Cortex of kidney (tissue), 1 donor: ENCODE measurements around the gene MAPK4.

Source experiments
- DNase-seq: peaks from one replicate; lab custom pipeline; 2025; lab: John Stamatoyannopoulos, UW

Gene MAPK4

DNA sequence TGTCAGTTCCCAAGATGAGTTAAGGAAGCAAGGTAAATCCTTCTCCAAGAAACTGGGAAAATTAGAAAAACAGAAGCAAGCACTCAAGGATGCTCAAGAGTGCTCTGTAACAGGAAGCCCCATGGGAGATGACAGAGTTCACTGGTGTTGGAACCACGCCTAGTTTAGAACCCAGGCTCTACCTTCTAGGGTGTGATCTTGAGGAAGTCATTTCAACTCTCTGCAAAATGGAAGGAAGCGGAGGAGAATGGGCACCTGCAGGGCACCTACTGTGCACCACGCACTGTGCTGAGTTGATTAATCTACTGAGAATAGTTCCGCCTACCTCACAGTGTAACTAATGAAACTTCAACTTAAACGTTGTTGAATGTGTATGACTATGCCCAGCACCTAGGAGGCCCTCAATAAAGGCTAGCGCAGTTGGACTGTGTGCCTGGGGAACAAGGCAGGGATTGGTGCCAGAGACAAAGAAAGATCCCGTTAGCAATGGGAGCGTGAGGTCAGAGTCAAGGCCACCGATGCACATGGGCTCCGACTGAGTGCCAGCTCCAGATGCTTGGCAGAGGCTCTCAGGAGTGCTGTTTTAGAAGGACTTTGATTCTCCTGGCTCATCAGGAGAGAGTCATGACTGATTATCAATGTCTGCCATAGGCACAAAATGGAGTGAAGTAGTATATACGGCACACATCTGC lies 93.7 kb downstream of the MAPK4 start:
- DNase-seq, result no peak

DNA sequence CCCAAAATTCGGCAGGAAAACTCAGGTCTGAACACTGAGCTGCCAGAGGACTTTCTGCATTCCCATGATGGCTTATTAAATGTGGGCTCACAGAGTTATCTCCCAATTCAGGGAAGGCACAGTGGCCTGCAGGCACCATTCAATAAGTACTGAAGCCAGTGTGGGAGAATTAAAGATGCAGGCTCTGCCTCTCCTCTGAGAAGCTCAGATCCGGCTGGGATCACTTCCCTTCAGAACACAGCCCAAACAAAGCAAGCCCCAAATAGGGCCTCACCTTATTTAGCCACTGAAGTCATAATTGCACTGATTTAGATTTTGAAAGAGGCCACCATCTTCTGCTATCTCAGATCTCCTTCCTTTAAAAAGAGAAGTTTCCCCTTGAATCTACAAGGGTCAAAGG lies 94.3 kb downstream of the MAPK4 start:
- DNase-seq, result no peak

DNA sequence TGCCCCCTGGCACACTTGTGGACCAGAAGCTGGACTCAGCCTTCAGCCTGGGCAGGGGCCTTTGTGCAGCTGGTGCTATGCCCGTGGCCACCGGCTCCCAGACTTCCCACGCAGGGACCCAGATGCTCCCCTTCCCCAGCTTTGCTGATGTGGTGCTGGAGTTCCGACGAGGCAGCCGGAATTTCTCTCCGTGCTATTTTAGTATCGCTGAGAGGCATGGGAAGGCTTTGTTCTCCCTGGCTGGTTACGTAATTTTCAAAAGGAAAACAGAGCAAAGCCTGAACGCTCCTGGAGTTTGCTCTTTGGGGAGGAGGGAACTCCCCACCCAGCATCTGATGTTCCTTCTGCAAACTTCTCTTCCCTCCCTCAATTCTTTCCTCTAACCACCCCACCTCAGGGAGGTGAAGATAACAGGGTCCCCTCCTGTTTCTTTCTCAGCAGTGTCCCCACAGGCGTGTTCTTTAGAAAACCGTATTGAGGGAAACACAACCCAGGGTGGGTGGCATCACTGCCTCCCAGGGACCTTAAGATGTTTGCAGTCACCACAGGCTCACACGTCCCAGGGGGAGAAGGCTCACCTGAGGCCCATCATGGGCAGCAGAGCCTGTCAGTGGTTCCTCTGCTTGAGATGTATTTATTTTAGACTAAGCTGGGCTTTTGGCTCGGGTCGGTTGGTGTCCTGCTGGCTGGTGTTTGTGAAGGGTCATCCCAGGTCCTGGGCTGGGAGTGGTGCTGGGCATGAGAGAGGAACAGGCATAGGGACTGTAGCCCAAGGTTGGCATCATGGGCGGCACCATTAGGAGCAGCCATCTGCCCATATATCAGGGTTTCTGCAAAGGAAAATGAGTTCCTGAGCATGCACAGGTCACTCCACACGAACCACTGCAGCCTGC lies 95.0 kb downstream of the MAPK4 start:
- no peak for DNase-seq

DNA sequence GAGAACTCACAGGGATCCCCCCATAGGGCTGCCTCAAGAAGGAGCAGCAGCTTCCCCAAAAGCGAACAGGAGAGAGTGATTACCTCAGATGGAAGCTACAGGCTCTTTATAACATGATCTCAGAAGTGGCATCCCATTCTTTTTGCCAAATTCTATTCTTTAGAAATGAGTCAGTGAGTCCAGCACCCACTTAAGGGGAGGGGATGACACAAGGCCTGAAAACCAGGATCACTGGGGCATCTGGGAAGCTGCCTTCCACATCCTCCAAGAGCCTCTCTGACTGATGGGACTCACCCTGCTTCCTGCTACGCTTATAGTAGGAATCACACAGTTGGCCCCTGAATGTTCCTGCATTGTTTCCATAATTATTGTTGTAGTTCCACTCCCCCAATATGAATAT lies 96.5 kb downstream of the MAPK4 start:
- DNase-seq, result no peak

DNA sequence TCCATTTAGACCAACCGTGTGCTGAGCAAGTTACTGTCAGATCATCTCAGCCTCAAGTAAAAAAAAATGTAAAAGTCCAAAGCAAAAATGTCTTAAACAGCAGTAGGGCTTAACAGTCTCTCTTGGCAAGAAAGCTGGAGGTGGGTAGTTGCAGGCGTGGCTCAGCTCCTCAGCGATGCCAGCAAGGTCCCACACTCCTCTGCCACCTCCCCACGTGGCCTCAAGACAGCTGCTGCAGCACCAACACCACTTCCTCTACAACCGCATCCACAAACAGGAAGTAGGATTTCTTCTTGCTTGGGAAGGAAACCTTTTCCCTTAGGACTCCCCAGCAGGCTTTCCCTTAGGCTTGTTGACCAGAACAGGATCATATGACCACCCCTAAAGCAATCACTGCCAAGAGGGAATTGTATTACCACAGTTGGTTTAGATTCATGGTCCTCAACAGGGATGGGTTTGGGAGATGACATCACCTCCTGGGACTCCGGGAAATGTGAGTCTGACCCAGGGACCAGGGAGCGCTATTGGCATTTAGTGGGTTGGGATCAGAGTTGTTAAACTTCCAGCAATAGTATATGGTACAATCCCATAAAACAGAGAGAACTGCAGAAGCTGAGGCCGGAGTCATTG lies 97.1 kb downstream of the MAPK4 start:
- no peak for DNase-seq

DNA sequence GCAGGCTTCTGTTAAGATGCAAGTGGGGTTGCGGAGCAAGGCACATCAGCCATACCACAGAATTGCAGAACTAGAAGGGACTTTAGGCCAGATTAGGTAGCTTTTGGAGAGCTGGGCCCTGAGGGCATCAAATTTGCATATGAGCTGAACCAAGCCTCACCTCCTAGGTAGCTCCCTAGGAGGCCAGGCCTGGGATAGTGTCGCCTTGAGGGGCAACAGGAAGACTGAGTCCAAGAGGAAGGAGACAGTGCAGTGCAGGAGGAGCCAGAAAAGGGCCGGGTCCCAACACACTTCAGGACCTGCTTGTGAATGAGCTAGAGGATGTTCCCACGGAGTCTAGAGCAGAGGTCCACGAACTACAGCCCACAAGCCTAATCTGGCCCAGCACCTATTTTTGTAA lies 98.7 kb downstream of the MAPK4 start:
- DNase-seq, result no peak

DNA sequence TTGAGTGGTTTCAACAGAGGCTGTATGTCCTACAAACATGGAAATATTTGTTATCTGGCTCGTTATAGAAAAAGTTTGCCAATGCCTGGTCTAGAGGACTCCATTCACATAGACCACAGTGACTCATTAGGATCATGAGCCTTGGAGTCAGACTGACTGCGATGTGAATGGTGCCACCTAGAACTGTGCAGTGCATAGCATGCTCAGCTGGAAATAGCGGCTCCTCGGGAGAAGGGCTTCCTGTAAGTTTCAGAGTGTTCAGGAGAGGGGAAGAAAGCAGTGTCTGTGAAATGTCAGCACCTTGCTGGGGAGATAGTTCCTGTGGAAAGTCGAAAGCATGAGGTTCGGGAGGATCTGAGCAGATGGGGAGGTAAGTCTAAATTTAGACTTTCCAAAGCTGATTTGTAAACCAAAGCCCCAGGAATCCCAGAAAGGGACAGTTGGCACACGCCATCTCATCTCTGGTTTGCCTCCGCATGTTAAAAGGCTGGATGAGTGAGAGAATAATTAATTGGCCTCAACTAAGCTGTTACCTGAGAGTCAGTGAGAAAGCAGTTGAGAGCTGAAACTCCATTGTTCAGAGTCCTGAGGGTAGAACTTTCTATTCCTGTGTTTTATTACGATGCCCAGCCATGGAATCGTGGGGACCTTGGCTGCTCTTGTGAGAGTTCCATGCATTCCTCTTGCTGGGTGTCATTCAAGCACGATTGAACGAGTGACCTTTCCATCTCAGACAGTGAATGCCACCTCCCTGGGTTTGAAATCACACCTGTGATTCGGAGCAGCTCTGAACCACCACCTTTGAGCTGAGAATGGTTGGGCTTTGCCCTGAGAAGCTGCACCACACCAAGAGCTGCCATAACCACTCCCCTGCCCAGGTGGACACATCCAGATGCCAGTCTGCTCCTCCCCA lies 99.5 kb downstream of the MAPK4 start:
- DNase-seq, result no peak

DNA sequence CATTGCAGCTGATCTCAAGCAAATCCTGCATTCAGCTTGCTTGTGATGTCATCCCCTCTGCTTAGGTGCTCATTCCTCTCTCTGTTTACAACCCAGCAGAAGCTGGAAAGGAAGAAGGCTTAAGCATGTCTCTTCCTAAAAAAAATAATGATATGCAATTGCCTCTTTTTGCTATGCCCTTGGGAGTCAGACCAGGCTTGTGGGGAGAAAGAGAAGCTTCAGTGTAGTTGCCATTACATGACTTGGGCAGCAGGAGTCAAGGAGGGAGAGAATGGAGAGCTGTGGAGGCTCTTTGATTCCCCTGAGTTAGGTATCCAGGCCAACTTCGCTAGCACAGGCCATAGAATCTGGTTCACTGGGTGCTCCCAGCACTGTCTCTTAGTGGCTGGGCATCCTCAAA lies 101.1 kb downstream of the MAPK4 start:
- DNase-seq, result no peak

DNA sequence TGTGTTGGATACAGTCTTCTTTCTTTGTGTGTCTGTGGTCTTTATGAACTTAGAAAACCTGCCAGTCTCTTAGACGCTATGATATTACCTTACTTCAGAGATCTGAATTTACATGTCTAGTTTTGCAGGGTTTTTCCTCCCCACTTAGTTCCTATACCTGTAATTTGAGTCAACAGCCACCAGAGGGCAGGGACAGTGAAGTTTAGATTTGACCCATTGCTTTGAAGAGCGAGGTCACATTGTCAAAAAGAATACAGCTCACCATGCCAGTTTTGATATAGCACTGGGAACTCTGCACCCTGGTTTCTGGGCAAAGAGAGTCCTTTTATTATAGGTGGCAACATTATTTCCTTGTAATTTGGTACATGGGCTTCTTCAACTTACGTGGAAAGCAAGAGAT lies 102.3 kb downstream of the MAPK4 start:
- no peak for DNase-seq

DNA sequence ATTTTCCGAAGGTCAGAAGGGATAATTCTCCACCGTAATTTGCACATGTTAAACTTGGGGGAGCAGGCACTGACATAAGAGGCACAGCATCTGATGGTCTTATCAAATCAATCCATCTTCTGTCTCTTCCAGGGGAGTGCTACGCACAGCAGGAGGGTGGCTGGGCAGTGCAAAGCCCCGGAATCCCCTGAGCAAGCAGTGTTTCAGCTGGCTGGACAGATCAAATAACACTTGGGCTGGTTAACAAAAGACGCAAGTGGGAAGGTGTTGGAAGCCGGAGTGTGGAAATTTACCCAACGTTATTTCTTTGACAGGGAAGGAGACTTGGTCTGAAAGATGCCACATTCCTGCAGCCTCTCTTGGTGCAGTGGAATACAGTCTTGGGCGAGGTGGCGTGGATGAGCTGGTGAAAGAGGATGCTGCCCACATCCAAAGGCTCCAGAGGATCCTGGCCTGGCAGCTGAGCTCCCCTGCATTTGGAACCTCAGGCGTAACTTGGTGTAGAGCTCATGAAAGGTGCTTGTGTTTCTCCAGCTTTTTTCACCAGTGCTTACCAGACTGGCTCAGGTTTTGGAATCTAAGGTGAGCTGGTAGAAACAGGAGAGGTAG lies 103.0 kb downstream of the MAPK4 start:
- no peak for DNase-seq

DNA sequence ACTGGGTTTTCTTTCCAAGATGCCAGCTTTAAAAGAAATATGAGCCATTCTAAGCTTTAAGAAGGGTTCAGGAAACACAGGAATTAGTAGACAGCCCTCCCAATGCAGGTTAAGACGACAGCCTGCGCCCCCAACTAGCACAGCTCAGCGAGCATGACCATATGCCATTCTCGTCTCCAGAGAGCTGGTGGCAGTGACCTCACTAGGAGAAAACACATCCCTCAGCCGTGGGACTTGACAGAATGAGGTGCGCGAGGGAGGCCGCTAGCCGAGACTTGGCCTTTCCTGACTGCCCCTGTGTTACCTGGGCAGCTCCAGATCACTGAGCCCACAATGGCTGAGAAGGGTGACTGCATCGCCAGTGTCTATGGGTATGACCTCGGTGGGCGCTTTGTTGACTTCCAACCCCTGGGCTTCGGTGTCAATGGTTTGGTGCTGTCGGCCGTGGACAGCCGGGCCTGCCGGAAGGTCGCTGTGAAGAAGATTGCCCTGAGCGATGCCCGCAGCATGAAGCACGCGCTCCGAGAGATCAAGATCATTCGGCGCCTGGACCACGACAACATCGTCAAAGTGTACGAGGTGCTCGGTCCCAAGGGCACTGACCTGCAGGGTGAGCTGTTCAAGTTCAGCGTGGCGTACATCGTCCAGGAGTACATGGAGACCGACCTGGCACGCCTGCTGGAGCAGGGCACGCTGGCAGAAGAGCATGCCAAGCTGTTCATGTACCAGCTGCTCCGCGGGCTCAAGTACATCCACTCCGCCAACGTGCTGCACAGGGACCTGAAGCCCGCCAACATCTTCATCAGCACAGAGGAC lies 103.9 kb downstream of the MAPK4 start:
- no peak for DNase-seq

DNA sequence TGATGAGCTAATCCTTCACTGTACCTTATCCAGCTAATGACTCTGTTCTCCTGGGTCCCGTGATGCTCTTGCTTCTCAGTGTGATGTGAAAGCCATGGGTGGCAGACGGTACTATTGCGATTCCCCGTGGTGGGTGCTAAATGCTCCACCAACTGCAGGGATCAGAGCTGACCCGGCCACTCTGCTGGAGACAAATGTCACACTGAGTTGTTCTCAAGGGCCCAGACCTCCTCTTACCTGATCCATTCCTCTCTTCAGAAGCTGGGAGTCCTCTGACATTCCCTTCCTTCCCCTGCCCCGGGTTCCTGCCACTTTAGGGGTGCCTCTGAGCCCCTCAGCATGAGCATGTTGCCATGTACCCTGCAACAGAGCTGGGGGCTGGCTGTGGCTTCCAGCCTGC lies 105.1 kb downstream of the MAPK4 start:
- no peak for DNase-seq

DNA sequence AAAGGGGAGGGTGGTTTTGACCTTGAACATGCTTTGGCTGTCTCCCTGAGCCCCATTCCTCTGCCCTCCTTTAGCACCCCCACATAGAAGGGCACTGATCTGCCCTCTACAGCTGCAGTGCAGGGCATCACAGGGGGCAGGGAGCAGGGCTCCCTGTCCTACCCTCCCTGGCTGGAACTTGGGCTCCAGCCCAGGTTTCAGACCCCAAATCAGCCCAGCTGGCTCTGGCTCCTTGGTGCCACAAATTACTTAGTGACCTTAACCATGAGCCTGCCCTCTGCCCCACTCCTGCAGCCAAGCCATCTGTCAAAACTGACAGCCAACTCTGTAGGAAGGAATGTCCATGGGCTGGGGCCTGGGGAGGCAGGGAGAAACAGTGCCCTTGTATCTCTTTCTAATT lies 105.6 kb downstream of the MAPK4 start:
- no peak for DNase-seq

DNA sequence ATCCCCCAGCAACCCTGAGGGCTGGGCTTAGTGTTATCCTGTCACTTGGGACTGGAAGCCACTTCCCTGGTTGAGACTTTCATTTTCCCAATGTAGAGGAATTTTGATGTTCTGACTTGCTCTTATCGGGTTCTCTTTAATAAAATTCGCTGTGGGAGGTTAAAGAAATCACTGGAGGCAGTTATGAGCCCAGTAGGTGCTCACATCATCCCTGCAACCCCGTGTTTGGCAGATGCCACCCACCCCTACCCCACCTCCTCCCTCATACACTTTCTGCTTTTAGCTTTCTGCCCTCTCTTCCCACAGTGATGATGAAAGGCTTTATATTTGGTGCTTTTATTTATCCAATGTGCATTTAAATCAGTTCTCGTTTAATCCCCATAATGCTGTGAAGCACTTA lies 106.6 kb downstream of the MAPK4 start:
- DNase-seq, result no peak

DNA sequence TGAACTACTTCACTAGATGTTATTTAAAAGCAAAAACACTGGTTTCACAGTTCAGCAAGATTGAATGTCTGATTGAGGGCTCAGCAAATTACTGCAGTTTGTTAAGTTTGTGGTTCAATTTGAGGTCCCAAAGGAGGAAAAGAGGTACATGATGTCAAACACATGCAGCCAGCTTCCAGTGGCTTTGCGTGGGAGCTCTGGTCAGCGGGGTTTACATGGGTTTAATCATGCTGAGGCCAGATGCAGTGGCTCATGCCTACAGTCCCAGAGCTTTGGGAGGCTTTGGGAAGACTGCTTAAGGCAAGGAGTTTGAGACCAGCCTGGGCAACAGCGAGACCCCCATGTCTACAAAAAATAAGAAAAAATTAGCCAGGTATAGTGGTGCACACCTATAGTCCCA lies 111.5 kb downstream of the MAPK4 start:
- DNase-seq, result no peak

DNA sequence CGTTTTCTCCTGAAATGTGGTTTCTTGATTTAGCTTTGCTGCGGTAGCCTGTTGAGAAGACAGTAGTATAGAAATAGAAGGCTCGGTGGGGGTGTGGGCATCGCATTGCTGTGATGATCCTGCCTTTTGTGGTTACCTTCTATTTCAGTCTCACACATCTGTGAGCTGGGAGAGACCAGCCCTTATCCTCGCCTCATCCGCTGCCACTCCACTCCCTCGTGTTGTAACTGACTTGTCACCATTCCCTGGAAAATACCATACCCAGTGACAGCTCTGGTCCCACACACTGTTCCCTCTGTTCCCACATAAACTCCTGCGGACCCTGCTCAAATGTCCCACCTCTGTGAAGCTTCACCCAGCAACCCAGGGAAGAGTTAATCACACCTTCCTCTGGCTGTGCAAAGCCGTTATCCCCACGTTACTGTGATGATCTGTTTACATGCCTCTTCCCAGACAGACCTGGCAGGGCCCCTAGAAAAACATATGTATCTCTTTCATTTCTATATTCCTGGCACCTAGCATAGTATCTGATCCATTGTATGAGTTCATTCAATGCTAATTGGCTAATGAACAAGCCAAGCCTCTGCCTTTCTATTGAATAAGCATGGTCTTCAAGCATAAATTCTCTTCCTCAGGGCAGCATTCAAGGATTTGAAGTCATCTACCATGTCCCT lies 114.6 kb downstream of the MAPK4 start:
- no peak for DNase-seq

DNA sequence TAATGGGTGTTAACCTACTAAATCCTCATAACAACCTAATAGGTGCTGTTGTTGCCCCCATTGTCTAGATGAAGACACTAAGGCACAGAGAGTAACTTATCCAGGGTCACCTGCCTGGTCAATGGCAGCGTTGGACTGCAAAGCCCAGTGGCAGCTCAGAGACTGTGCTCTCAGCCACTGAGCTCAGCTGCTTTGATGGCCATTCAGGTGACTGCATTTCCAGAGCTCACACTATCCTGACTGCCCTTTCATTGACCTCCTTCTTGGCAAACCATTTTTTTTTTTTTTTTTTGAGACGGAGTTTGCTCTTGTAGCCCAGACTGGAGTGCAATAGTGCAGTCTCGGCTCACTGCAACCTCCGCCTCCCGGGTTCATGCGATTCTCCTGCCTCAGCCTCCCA lies 115.2 kb downstream of the MAPK4 start:
- DNase-seq, result no peak

DNA sequence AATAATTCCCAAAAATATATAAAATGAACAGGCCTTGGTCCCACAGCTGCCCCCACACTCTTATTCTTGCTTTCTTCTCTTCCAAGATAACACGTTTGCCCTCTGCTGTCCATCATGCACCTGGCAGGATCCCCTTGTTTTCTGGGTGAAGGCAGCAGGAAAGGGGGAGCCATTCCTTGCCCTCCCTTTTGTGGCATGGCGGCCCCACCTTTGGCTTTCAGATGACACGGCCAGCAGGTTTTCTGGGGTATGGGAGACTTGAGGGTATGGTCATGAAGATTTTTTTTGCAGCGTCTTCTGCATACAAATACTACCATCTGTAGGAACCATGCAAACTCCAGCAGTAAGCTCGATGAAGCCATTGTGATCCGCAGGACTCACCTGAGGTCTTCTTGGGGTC lies 118.8 kb downstream of the MAPK4 start:
- no peak for DNase-seq

DNA sequence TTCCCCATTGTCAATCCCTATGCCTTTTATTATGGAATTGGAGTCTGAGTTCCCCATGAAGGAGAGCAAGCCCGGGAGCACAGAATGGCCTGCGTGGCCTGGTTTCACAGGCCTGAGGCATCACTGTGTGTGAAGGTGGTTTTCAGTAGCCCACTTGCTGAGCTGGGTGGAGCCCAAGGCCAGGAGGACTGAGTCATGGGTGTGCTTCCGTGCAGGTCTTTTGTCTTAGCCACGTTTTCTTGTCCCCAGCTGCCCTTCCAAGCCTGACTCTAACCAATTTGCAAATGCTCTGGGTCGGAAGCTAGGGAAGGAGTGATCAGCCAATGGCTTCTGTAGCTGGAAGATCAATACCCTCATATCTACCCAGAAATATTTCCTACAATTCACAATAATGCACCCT lies 119.2 kb downstream of the MAPK4 start:
- DNase-seq, result no peak

DNA sequence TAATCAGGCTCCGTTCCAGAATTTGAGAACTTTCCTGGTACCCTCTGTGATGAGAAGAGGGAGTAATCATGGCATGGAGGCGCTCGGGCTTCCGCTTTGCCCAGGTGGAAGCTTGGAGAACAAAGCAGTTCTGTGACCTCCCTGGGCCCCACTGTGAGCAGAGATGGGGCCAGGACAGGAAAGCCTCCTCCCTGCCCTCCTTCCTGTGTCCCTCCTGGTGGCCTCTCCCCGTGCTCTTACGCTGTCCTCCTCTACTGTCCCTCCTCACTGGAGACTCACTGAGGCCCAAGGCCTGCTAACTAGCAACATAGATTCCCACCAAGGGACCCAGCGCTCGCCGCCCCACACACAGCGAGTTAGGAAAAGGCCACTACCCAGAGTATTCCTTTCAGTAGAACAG lies 119.8 kb downstream of the MAPK4 start:
- no peak for DNase-seq
